ENCODE measurements around the gene GGT6. TPM values are rescaled to one million over a fixed set of nuclear protein-coding genes. Genes with fewer than 3 reads are reported as not detected.
A peak's percentile ranks its signal among the peaks of the same experiment; 100 is the strongest.

GGT6 gene
- polyA plus RNA-seq, 1 of the 3 experiments (the other 2 are of a cell fraction) = not detected

- no peak for TF ChIP-seq PBX3 (IDR thresholded peaks at IDR 0.05)
- peak; percentile 54 for TF ChIP-seq CHD2 (IDR thresholded peaks at IDR 0.05; ENCODE audit: low read length, partially characterized antibody)
- no peak; the same call in 1 of the 2 replicates for TF ChIP-seq SMC3 (IDR thresholded peaks at IDR 0.05; ENCODE audit: low read depth, low read length)
- TF ChIP-seq FOXJ3 (CRISPR knock-in tag; IDR thresholded peaks at IDR 0.05) = peak; percentile 78; the same call in 1 of the 2 replicates
- no peak for TF ChIP-seq JUND (IDR thresholded peaks at IDR 0.05)
- peak in 1 of 2 experiments; percentile 69; a peak in 2 of 4 replicates for TF ChIP-seq EP300 (IDR thresholded peaks at IDR 0.05; ENCODE audit: borderline replicate concordance in 1 of 2, low read depth in 1 of 2, low read length in 1 of 2)
- TF ChIP-seq TAF1 (IDR thresholded peaks at IDR 0.05; ENCODE audit: borderline replicate concordance, low read depth, low read length) = no peak
- TF ChIP-seq, protein P1, sequence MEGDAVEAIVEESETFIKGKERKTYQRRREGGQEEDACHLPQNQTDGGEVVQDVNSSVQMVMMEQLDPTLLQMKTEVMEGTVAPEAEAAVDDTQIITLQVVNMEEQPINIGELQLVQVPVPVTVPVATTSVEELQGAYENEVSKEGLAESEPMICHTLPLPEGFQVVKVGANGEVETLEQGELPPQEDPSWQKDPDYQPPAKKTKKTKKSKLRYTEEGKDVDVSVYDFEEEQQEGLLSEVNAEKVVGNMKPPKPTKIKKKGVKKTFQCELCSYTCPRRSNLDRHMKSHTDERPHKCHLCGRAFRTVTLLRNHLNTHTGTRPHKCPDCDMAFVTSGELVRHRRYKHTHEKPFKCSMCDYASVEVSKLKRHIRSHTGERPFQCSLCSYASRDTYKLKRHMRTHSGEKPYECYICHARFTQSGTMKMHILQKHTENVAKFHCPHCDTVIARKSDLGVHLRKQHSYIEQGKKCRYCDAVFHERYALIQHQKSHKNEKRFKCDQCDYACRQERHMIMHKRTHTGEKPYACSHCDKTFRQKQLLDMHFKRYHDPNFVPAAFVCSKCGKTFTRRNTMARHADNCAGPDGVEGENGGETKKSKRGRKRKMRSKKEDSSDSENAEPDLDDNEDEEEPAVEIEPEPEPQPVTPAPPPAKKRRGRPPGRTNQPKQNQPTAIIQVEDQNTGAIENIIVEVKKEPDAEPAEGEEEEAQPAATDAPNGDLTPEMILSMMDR (IDR thresholded peaks at IDR 0.05) = no peak
- TF ChIP-seq TEAD4 (IDR thresholded peaks at IDR 0.05; ENCODE audit: borderline replicate concordance, insufficient read depth) = no peak
- no peak for TF ChIP-seq GABPA (IDR thresholded peaks at IDR 0.05; ENCODE audit: low read depth)
- TF ChIP-seq, protein P2, sequence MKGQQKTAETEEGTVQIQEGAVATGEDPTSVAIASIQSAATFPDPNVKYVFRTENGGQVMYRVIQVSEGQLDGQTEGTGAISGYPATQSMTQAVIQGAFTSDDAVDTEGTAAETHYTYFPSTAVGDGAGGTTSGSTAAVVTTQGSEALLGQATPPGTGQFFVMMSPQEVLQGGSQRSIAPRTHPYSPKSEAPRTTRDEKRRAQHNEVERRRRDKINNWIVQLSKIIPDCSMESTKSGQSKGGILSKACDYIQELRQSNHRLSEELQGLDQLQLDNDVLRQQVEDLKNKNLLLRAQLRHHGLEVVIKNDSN (IDR thresholded peaks at IDR 0.05; ENCODE audit: borderline replicate concordance, low read depth) = no peak
- no peak for TF ChIP-seq EZH2phosphoT487 (IDR thresholded peaks at IDR 0.05; ENCODE audit: borderline replicate concordance, low read depth)
- no peak for TF ChIP-seq NRF1 (IDR thresholded peaks at IDR 0.05; ENCODE audit: low read depth, low read length)
- no peak for TF ChIP-seq RXRA (IDR thresholded peaks at IDR 0.05; ENCODE audit: borderline replicate concordance, low read depth)
- no peak for TF ChIP-seq RFX5 (IDR thresholded peaks at IDR 0.05; ENCODE audit: low read length)
- TF ChIP-seq, protein P3, sequence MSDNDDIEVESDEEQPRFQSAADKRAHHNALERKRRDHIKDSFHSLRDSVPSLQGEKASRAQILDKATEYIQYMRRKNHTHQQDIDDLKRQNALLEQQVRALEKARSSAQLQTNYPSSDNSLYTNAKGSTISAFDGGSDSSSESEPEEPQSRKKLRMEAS (IDR thresholded peaks at IDR 0.05; ENCODE audit: low read depth) = no peak; the same call in 1 of the 2 replicates
- TF ChIP-seq NFIC (IDR thresholded peaks at IDR 0.05; ENCODE audit: borderline replicate concordance) = peak; percentile 82
- TF ChIP-seq YY1 (IDR thresholded peaks at IDR 0.05; ENCODE audit: low read depth) = no peak
- no peak for TF ChIP-seq MEF2A (IDR thresholded peaks at IDR 0.05; ENCODE audit: borderline replicate concordance, low read depth)
- TF ChIP-seq MXI1 (IDR thresholded peaks at IDR 0.05; ENCODE audit: low read depth, low read length) = peak; percentile 82; the same call in 1 of the 2 replicates
- TF ChIP-seq, protein P4, sequence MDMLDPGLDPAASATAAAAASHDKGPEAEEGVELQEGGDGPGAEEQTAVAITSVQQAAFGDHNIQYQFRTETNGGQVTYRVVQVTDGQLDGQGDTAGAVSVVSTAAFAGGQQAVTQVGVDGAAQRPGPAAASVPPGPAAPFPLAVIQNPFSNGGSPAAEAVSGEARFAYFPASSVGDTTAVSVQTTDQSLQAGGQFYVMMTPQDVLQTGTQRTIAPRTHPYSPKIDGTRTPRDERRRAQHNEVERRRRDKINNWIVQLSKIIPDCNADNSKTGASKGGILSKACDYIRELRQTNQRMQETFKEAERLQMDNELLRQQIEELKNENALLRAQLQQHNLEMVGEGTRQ (IDR thresholded peaks at IDR 0.05; ENCODE audit: borderline replicate concordance, low read depth, low read length) = no peak
Observed at GRCh38 chr17:4604111-4604644, 43.8 kb upstream of the GGT6 start (continued).

Measured in SK-N-SH (cell line).